NCI-H2081 treated with DMSO at 0.1 percent for 48 hours (cell line): Measurements from ENCODE around the gene RNF7.
"Not testable (repeated sequence)": the region's sequence is repeated elsewhere in the genome, so short reads cannot be mapped to it uniquely, and the experiment has no call there.

ENCODE experiments used
- DNase-seq: peaks from one replicate; lab custom pipeline; 2025; lab: John Stamatoyannopoulos, UW

Gene RNF7

DNA sequence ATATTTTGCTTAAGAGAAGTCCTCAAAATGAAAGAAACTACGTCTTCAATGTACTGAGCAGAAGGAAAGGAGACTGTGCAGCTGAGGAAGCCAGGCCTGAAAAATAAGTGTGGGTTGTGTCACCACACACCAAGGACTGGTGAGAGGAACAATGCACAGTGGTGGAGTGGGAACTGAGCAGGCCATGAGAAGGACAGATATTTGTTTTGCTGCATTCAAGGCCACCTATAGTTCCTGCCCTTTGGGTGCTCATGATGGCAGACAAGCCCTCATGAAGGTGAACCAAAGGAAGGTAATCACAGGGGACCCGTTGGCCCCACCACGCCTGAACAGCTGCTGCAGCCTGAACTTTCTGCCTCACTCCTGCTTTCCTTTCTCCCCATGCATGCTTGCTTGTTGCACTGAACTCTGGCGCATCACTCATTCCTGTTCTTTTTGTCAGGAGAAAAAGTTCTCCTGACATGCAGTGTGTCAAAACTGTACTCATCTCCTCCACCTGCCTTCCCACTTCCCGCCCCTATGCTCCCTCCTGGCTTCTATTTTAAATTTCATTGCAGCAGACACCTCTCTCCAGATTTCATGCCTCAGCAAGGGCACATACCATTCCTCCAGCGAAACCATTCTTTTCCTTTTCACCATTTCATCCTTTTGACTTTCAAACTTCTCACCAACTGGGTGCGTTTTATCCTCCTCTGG is 2.2 kb upstream of the RNF7 start:
- no peak for DNase-seq

DNA sequence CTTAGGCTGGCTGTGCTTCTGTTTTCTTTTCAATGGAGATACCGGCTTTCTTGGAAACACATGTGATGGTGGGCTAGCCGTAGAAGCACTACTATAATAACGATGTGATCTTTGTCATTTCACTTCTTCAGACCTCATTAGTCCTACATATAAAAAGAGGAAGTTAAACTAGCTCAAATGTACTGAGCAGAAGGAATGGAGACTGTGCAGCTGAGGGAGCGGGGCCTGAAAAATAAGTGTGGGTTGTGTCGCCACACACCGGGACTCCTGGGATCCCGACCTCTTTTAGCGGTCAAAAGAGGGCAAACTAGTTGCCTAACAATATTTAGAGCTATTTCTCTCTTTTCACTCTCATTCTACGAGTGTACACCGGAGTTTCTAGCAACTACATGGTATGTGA is 1.0 kb upstream of the RNF7 start:
- no peak for DNase-seq

- DNase-seq = no peak
Observed at GRCh38 chr3:141737678-141738021, 448 bp upstream of the RNF7 start.

GRCh38 chr3:141738891-141739363 is 829 bp downstream of the RNF7 start:
- DNase-seq = peak; percentile 17

DNA sequence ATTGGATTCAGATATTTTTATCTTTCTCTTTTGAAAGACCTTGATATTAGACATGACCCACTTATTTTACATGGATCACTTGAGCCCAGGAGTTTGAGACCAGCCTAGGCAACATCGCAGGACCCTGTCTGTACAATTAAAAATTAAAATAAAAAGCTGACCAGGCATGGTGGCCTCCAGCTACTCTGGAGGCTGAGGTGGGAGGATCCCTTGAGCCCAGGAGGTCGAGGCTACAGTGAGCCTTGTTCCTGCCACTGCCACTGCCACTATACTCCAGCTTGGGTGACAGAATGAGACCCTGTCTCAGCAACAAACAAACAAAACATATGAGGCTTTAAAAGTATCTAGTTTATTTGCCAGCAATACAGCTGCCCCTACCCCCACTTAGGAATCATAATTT is 1.6 kb downstream of the RNF7 start:
- DNase-seq = no peak

DNA sequence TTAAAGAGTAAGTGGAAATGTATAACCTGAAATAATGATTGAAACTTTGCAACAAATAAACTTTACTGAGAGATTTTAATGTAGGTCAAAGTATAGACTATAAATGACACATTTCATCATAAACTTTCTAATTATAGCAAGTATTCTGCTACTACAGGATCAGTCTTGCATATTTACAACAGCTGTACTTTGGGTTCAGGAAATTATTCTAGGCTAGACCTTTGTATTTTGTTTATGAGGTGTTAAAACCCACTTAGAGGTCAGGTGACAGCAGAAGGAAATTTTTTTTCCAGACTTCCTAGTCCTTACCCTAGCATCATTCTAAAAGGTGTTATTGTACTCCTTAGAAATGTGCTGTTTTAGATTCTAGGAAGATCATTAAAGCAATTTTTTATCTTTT is 2.3 kb downstream of the RNF7 start:
- no peak for DNase-seq

GRCh38 chr3:141743305-141743704 is 5.2 kb downstream of the RNF7 start:
- DNase-seq = no peak

- no peak for DNase-seq
Observed at GRCh38 chr3:141746962-141747361, 8.9 kb downstream of the RNF7 start.

DNA sequence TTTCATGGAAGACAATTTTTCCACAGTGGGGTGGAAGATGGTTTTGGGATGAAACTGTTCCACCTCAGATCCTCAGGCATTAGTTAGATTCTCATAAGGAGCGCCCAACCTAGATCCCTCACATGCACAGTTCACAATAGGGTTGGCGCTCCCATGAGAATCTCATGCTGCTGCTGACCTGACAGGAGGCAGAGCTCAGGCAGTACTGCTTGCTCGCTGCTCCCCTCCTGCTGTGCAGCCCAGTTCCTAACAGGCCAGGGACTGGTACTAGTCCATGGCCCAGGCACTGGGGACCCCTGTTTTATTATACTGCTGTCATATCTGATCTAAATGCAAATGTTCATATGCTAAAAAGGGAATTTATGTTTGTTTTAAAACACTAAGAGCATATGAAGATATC is 15.3 kb downstream of the RNF7 start:
- no peak for DNase-seq

- DNase-seq = no peak
Observed at GRCh38 chr3:141754032-141754431, 15.9 kb downstream of the RNF7 start.

- DNase-seq = not testable (repeated sequence)
Observed at GRCh38 chr3:141762552-141762951, 24.5 kb downstream of the RNF7 start.

DNA sequence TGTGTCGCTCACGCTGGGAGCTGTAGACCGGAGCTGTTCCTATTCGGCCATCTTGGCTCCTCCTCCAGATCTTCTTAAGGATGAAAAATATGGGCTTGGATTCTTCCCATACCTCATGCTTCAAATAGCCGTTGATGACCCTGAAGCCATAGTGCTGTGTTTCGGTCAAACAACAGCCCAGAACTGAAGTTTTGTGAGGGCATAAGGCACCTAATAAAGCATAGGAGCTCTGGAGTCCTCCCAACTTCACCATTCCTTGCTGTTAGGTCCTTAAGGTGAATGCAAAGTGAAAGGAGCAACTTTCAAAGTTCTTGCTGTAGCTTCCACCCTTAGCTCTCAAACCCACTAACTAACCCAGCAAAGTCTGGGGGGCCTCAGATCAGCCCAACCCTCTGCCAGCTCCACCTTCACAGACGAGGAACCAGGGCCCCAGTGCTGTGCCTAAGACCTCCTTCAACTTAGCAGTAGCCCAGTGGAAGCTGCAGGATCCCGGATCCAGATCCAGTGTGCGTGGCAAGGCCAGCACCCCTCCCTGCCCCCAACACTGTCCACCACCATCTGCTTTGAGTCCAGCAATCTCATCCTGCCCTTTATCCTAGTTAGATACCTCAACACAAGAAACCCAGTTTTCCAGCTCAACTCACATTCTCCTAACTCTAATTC is 25.1 kb downstream of the RNF7 start, which contains the start of gene GRK7:
GRK7 (plus strand) TSS at position 321 of the 663 bp plus-strand sequence. CDS start 14,877 bp downstream, outside the sequence.
- no peak for DNase-seq

GRCh38 chr3:141764045-141764444 is 25.9 kb downstream of the RNF7 start:
- DNase-seq = no peak

- no peak for DNase-seq
Observed at GRCh38 chr3:141764465-141764864, 26.4 kb downstream of the RNF7 start.

DNA sequence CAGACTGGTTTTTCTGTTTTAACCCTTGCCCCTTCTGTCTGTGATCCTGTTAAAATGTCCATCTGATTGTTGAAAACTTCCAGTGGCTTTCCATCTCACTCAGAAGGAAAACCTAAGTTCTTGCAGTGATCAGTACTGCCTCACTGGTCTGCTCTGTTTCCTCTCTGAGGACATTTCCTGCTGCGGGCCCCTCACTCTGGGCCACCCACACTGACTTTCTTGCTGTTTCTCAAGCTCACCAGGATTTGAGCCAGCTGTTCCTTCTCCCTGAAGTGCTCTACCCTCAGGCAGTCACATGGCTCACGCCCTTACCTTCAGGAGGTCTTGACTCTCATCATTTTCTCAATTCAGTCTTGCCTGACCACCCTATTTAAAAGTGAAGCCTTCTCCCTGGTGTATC is 26.9 kb downstream of the RNF7 start:
- no peak for DNase-seq

DNA sequence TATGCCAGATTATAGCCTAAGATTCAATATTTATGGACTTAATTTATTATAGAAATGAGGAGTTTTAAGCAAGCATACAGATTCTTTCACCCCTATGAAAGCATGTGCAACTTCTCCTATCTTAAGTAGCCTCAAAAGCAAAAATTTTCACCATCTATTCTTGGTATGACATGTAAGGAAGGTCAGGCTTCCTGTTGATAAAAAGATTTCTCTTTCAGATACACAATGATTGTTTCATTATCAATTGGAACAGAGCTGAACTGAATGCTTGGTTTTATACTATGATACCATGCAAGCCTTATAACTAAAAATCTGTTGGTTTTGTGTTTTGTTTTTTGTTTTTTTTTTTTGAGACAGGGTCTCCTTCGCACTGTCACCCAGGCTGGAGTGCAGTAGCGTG is 29.0 kb downstream of the RNF7 start:
- DNase-seq = no peak

- no peak for DNase-seq
Observed at GRCh38 chr3:141769221-141769894, 31.3 kb downstream of the RNF7 start.

GRCh38 chr3:141773676-141774075 is 35.6 kb downstream of the RNF7 start:
- no peak for DNase-seq

DNA sequence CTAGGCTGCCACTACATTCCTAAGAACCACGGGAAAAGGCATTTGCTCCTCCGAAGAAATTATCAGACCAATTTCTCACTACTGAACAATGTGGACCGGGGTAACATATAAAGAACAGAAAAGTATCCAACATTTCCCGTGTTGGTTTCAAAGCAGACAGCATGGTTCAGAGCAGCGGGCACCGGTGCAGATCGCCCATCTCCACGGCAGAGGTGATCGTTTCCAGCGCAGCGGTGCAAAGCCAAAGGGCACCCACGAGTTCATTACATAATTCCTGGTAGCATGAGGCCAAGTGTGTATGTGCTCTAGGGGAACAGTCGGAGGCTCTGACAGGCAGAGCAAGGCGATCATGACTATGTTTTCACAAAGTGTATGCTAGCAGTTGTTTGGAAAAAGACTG is 38.3 kb downstream of the RNF7 start:
- no peak for DNase-seq

DNA sequence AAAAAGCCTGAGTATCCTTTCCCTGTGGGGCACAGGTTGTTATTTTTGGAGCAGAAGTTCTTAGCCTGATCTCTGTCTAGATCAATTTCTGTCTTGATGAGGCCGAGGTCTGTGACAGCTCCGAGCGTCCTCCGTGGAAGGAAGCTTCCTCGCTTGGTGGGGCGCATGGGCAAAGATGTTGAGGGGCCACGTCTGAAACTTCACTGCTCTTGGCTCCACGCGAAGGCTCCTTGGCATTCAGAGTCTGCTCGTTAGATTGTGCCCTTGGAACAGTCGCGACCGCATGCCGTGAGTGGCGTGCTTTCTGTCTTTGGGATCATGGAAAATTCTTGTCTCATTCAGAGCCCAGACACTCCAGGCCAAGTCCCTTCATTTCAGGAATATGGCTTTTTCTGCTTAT is 38.8 kb downstream of the RNF7 start:
- DNase-seq = no peak

GRCh38 chr3:141777957-141778813 is 40.1 kb downstream of the RNF7 start:
- DNase-seq = no peak

GRCh38 chr3:141779667-141780066 is 41.6 kb downstream of the RNF7 start:
- DNase-seq = no peak
